Spleen (tissue), 7 donors: ENCODE data around the gene CXCR3.

Source experiments
- POLR2A ChIP-seq, 3 donors: fragments of 450-650 bp; IDR thresholded peaks; one replicate each; pipeline ENCODE4 v1.5.1; 2017; ENCODE audit warnings: antibody characterized with exemption in 3 of 3, mild to moderate bottlenecking in 1 of 3
- TF ChIP-seq, protein P1 (sequence below), 11 experiments: fragments of 200-600 bp in 7 of 11; fragments of 450-650 bp in 4 of 11; sonication (generic) in 4 of 11; IDR thresholded peaks in 8 of 11; conservative IDR thresholded peaks in 3 of 11; 1 replicate in 7 of 11; 2 replicates in 4 of 11; pipeline versions ENCODE4 v1.4.0 to v1.8.0; 2016 to 2021; ENCODE audit warnings: antibody characterized with exemption in 11 of 11, inconsistent platforms in 4 of 11, mild to moderate bottlenecking in 1 of 11
- donor health status: DM: no; HTN: no; CAD: no; lungs with moderate emphysema.
- donor health status: DM: no; HTN: no; CAD: no.
- donor health status: DM: no; HTN: no; CAD: no.

DNA sequence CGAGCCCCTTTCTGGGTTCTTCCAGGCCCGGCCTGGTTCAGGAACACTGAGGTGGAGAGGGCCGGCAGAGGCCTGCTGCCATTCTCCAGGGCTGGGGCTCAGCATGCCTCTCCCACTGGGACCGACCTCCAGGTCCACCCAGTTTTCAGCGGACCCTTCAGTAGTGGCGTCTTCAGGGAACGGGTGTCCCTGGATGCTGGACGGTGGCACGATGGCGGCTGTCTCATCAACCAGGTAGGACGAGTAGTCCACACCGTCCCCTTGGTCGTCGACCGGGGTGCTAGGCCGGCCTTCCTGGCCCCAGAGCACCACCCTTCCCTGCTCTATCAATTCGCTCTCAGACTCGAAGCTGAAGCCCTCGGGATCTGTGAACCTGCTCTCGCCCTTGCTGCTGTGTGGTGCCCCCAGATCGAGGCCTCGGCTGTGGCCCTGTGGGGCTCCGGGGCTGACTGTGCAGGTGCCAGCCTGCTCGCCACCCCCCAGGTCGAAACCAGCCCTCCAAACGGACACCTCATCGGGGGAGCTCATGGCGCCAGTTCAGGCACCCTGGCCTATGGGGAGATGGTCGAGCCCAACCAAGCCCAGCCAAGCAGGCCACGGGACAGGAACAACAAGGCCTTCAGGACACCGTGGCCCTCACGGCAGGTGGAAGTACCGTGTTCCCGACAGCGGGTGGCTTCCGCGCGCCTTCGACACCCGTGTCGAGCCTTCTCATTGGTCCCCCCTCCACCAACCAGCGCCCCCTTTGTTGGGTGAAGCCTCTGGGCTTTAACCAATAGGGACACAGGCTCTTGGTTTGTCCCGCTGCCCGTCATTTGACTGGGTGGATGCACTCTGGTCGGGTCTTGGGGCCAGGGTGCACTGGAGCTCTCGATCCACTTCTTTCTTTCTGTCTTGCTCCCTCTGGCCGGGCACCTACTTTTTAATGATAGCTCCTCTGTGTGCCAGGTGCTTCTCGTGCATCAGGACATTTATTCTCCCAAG lies 48.2 kb upstream of the CXCR3 start:
- no peak for TF ChIP-seq POLR2A (IDR thresholded peaks at IDR 0.05)
- TF ChIP-seq, protein P1, sequence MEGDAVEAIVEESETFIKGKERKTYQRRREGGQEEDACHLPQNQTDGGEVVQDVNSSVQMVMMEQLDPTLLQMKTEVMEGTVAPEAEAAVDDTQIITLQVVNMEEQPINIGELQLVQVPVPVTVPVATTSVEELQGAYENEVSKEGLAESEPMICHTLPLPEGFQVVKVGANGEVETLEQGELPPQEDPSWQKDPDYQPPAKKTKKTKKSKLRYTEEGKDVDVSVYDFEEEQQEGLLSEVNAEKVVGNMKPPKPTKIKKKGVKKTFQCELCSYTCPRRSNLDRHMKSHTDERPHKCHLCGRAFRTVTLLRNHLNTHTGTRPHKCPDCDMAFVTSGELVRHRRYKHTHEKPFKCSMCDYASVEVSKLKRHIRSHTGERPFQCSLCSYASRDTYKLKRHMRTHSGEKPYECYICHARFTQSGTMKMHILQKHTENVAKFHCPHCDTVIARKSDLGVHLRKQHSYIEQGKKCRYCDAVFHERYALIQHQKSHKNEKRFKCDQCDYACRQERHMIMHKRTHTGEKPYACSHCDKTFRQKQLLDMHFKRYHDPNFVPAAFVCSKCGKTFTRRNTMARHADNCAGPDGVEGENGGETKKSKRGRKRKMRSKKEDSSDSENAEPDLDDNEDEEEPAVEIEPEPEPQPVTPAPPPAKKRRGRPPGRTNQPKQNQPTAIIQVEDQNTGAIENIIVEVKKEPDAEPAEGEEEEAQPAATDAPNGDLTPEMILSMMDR (IDR thresholded peaks at IDR 0.05 in 8 of 11, conservative IDR thresholded peaks at IDR 0.05 in 3 of 11): no peak
